HG02623 (cell line): Measurements from ENCODE around the gene LRRC28.
"Not testable (repeated sequence)": the region's sequence is repeated elsewhere in the genome, so short reads cannot be mapped to it uniquely, and the experiment has no call there.

Experiments
- ATAC-seq: cut with Tn5 transposase; IDR thresholded peaks from one replicate; pipeline ENCODE4 v1.9.1; 2021; ENCODE audit warnings: moderate library complexity; ENCODE audit not compliant: unreplicated experiment

LRRC28 gene

GRCh38 chr15:99387421-99388168 is 136.3 kb downstream of the LRRC28 start:
- no peak for ATAC-seq

DNA sequence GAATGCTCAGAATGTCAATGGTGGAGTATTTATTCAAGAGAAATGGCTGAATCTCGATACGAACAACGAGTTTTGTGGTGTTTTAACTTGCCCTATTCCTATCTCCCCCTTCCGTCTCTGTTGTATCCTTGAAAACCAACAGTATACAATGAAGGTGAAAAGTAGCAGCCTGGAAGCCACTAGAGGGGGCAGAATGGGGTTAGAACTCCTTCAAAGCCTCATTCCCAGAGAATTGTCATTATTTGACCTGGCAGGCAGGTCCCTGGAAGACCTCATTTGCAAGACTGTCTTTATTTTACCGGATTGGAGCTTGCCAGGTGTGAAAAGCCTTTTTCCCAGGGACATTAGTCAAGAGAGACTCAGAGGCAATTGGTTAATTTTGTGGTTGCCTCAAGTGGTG is 139.4 kb downstream of the LRRC28 start:
- no peak for ATAC-seq

- ATAC-seq, result no peak
Observed at GRCh38 chr15:99393641-99394040, 142.4 kb downstream of the LRRC28 start.

DNA sequence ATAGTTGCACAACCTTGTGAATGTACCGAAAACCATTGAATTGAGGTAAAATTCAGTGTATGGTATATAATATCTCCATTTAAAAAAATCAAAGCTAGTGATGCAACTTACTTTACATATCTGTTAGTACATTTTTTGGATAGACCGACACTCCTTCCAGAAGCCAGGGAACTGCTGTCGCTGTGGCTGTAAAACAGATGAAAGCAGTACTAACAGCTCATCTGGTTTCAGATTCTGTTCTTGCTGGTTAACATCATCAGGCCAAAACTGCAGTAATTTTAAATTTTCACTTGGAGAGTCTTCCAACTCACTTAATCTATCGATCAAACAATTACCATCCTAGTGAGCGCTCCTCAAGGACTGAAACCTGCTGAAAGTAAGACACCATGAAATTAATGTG is 145.1 kb downstream of the LRRC28 start:
- ATAC-seq, result no peak

DNA sequence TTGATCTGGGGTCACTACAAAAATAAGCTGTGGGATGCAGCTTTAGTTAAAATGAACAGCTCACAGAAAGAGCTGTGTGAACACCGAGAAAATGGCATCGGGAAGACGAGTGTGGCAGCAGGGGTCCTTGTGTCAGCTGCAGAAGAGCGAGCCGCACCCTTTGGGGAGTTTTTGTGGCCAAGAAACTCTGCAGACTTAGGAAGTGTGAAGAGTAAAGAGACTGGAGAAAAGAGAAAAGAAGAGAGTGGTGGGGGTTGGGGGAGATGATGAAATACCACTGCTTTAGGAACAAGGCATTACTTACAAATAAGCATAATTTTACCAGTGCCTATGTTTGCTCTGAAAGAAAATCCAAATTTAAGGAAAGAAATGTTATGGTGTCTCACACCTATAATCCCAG is 147.8 kb downstream of the LRRC28 start:
- ATAC-seq, result no peak

- no peak for ATAC-seq
Observed at GRCh38 chr15:99399618-99400017, 148.3 kb downstream of the LRRC28 start.

DNA sequence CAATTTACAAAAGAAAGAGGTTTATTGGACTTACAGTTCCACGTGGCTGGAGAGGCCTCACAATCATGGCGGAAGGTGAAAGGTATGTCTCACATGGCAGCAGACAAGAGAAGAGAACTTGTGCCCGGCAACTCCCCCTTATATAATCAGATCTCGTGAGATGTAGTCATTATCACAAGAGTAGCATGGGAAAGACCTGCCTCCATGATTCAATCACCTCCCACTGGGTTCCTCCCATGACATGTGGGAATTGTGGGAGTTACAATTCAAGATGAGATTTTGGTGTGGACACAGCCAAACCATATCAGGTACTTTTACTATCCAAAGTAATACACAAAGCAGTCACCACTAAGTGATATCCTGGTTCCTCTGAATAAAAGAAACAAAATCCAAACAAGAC is 149.9 kb downstream of the LRRC28 start:
- ATAC-seq, result not testable (repeated sequence)

DNA sequence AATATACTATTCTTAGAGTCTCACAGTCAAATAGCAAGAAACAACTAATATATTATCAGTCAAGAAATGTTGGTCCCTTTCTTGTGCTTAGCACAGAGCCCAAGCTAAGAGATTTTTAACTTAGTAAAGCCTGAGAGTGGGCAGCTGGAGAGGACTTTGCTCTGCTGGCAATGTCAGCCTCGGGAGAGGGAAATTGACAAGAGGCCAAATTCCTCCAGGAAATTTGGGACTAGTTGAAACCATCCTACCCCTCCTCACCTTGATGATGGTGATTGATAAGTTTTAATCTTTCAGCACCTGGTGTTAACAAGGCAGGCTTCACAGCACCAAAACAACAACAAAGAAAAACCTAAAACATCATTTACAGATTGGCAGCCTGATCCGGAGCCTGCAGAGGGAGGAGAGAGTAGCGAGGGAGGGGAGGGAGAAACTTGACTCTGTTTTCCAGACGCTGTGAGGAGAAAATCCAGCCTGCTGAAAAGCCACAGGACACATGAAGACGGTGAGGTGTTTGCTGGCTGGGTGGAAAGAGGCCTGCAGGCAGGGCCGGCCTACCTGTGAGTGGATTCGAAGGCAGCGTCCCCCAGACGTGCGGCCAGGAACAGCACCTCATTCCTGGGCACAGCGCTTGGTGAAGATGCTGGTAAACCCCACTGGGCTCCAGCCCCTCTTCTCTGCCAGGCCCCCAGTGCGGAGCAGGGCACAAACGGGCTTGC is 150.9 kb downstream of the LRRC28 start:
- no peak for ATAC-seq

- no peak for ATAC-seq
Observed at GRCh38 chr15:99403597-99403996, 152.3 kb downstream of the LRRC28 start.

DNA sequence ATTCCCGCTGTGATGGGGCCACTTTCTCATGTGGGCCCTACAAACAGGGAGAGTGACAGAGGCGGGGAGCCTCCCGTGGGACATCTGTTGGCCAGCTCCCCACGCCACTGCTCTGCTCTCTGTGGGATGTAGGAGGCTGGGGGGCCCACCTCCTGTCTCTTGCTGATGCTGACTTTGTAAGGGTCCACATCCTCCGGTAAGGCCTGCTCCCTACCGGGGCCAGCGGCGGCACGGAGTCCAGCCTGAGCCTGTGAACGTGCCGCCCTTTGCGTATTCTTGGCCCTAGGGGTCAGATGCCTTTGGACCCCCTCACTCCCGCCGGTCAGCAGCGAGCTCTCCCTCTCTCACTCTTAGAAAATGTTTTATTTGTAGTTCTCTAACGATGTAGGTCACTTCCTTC is 153.2 kb downstream of the LRRC28 start:
- no peak for ATAC-seq

DNA sequence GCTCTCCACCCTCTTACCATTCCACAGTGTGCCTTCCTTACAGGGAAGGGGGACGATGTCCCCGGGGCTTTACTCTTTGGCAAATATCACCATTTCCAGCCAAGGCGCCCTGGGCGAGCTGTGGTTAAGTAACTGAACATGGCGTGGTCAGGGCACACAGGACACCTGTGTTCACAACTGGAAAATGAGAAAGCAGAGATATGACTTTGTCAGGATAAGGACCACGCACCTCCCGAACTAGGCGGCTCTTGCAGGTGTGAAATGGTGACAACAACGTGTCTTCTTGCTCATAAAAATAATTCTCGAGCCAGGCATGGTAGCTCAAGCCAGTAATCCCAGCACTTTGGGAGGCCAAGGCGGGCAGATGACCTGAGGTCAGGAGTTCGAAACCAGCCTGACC is 154.8 kb downstream of the LRRC28 start:
- ATAC-seq, result no peak

- no peak for ATAC-seq
Observed at GRCh38 chr15:99406716-99407487, 155.6 kb downstream of the LRRC28 start.

DNA sequence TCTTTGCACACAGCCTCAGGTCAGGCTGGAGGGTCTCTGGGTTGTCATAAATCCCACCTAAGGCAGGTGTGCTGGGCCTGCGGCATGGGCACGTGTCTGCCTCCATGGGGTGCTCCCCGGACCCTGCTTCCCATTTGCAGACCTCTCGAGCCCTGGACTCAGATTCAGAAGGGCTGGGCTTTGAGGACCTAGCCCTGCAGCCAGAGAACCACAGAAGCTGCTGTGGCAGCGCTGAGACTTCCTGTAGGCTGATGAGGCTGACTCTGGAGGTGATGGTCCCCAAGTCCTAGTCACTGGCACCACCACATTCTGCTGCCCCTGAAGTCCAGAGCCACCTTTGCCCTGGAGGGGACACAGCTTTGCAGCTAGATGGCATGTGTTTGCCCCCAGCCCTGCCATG is 156.4 kb downstream of the LRRC28 start:
- no peak for ATAC-seq

- ATAC-seq, result no peak
Observed at GRCh38 chr15:99408236-99409096, 157.2 kb downstream of the LRRC28 start.

GRCh38 chr15:99409097-99409473 is 157.8 kb downstream of the LRRC28 start:
- no peak for ATAC-seq

- ATAC-seq, result no peak
Observed at GRCh38 chr15:99409560-99409959, 158.3 kb downstream of the LRRC28 start.

GRCh38 chr15:99410477-99410876 is 159.2 kb downstream of the LRRC28 start:
- ATAC-seq, result no peak

GRCh38 chr15:99411234-99411633 is 160.0 kb downstream of the LRRC28 start:
- no peak for ATAC-seq

DNA sequence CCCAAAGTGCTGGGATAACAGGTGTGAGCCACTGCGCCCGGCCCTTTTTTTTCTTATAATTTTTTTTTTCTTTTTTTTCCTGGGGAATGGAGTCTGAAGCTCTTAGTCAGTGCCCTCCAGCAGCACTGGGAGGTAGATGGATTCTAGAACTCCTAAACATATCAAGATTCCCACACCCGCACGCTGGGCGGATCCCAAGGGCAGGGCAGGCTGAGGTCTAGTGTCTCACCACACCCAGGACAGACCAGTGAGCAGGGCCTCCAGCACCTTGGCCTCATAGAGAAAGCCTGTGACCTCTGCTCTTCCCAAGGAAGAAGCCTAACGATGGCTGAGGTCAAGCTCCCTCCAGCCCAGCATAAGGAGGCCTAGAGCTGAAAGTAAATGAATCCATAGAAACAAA is 160.8 kb downstream of the LRRC28 start:
- ATAC-seq, result no peak

- no peak for ATAC-seq
Observed at GRCh38 chr15:99412626-99413025, 161.3 kb downstream of the LRRC28 start.
